Dedifferentiated amniotic fluid mesenchymal stem cell (primary cell): ENCODE measurements around the gene CCDC88A.
A peak's percentile ranks its signal among the peaks of the same experiment; 100 is the strongest.
"Not testable (repeated sequence)": the region's sequence is repeated elsewhere in the genome, so short reads cannot be mapped to it uniquely, and the experiment has no call there.

ENCODE experiments used
- DNase-seq: peaks from one replicate; pipeline ENCODE4 v3.0.0-alpha.2; 2016; ENCODE audit errors: extremely low spot score

CCDC88A gene

DNA sequence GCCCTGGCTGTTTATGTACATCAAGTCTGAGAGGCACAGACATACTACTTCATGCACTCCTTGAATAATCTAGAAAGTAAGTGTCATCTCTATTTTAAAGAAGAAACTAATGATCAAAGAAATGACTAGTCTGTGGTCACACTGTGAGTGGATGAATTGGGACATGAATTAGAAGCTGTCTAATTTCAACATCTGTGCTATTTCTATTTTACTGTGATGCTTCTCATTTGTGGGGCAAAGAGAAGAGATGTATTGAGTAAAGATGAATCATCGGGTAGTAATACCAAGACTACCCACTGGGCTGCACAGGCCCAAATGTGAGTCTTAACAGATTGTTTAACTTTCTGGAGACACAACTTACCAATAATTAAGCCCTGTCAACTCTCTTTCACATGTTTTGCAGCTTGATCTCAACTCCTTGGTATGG lies 108.2 kb downstream of the CCDC88A start:
- no peak for DNase-seq

DNA sequence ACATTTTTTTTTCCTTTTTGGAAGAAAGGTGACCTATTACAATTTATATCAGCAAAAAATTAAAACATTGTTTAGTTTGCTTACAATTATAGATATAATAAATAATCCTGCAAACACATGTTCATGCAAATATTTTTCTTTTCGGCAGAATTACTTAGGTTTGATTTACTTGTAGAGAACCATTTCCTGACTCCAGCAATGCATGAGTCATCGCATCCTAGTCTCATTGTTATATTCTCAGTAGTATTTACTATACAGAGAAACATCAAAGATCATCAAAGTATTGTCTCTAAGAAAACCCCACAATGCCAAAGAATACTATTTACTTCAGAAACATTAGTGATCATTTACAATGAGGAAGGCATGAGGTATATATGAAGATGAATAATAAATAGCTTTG lies 110.2 kb downstream of the CCDC88A start:
- peak; percentile 25 for DNase-seq

DNA sequence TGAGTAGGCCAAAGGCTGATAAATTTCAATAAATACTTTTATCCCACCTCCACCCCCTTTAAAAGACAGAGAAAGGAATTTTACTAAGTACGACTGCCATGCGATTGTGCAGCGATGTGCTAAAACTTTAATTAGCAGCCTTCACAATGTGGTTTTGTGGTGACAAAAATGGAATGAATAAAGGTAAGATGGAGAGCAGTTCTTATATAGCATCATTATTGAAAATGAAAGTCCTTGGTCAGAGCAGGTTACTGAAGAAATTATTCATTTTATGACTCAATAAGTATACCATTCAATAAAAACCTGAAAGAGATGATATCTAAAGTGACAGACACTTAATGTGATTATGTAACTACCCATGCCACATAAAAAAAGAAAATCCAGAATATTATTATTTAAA lies 117.4 kb downstream of the CCDC88A start:
- DNase-seq, result no peak

DNA sequence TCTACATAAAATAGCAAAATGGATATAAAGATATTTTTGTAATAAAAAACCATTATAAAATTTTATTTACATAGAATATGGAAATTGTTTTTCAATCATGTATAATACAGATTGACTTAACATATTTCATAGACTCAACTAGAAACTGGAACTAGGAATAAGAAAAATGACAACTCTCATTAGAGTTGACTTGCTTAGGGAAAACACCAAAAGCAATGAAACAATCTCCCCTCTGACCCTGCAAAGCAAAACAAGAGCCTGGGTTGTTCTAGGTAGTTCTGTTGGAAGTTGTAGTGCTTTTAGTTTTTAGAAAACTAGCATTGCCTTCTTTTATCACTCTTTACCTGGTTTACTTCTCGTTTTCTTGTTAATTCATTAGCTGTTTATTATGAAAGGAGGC lies 118.4 kb downstream of the CCDC88A start:
- DNase-seq, result no peak

DNA sequence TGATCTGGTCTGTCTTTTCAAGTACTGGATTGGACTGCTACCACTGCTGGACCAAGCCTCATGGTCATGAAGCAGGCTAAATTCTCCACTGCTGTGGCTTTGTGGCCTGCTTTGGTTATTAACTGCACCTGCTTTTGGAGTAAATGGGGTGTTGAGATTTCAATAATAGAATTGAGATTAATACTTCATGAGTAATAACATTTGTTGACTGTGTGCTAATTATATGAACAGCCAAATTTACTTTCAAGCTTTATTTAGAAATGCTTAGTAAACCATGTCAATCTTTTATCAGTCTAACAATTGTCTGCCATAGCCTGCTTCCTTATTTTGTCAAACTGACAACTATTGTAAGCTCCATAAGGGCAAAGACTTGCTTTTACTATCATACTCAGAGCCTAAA lies 123.3 kb downstream of the CCDC88A start:
- DNase-seq, result no peak

DNA sequence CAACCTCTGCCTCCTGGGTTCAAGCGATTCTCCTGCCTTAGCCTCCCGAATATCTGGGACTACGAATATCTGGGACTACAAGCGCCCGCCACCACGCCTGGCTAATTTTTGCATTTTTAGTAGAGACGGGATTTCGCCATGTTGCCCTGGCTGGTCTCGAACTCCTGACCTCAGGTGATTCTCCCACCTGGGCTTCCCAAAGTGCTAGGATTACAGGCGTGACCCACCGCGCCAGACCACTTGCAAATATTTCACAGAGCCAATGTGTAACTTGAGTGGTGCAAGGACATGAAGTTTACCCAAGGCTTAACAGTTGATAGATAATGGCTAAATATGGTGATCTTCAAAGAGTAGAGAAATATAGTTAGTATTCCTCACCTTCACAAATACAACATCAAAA lies 136.6 kb downstream of the CCDC88A start:
- no peak for DNase-seq

DNA sequence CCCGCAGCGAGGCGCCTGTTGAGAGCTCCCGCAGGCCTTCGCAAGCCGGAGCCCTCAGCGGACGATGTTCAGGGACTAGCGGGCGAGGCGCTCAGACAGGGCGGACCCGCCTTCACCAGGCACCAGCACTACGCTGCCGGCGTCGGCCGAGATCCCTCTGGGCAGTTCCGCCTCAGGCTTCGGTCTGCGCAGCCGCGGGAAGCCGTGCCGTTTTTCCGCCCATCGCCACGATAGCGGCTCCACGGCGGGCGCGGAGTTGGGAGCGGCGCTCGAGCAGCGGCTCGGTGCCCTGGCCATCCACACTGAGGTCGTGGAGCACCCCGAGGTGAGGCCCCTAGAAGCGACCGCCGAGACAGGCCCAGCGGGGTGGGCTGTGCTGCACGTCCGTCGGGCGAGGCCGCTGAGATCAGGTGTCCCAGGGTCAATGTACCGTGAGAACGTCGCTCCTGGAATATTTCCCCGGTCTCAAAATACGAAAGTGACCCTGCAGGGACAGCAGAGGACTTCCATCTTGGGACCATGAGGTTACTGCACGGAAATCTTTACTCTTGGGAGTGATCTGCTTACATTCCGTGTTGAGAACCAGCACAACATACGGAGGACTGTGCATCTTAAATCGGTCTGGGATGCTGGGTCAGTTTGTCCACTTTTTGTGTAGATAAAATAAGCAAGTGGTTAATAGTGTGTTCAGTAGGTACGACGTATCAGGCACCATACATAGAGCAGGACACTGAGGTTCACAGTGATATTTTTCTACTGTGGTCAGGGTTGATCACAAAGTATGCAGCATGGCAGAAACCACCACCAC lies 137.3 kb downstream of the CCDC88A start:
- DNase-seq, result no peak

DNA sequence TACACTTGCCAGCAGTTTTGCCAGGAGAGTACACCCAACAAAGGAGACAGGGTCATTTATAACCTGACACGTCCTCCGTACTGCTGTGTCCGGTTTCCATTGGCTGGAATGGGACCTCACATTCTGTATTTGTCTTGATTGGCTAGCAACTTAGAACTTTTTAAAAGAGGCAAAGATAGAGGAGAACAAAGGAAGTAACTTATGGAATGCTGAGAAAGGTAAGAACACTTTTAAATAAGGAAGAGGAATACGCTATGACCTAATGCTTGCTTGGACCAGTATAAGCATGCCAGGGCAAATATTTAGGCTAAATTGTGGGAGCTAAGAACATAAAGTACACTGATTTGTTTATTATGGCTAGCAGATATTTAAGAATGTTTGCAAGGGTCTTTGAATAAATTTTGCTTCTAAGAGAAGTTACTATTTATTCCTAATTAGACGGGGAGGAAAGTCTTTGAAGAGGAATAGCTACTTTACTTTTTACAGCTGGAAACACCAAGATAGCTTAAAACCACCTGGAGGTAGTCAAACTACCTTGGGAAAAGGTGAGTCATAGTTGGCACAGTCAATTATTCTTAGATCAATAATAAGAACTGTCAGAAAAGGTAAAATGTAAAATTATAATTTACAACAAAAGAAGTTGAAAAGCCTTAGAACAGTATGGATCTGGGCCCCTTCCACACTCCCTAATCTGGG lies 138.7 kb downstream of the CCDC88A start:
- DNase-seq, result not testable (repeated sequence)

DNA sequence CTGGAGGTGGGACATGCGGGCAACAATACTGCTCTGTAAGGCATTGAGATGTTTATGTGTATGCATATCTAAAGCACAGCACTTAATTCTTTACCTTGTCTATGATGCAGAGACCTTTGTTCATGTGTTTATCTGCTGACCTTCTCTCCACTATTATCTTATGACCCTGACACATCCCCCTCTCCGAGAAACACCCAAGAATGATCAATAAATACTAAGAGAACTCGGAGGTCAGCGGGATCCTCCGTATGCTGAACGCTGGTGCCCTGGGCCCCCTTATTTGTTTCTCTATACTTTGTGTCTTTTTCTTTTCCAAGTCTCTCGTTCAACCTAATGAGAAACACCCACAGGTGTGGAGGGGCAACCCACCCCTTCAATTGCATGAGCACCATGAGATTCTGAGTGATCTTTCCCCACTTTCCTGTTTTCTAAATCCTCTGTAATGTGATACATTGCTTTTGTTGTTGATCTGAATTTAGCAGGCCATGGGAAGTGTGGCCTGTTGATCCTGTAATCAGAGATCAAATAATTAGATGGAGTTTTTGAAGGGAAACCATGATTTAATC lies 139.7 kb downstream of the CCDC88A start:
- not testable (repeated sequence) for DNase-seq

DNA sequence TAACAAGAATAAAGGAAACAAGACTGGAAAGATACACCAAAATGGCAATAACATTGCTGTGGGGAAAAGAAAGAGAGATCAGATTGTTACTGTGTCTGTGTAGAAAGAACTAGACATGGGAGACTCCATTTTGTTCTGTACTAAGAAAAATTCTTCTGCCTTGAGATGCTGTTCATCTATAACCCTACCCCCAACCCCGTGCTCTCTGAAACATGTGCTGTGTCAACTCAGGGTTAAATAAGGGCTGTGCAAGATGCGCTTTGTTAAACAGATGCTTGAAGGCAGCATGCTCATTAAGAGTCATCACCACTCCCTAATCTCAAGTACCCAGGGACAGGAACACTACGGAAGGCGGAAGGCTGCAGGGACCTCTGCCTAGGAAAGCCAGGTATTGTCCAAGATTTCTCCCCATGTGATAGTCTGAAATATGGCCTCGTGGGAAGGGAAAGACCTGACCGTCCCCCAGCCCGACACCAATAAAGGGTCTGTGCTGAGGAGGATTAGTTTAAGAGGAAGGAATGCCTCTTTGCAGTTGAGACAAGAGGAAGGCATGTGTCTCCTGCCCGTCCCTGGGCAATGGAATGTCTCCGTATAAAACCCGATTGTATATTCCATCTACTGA lies 140.3 kb downstream of the CCDC88A start:
- DNase-seq, result not testable (repeated sequence)

DNA sequence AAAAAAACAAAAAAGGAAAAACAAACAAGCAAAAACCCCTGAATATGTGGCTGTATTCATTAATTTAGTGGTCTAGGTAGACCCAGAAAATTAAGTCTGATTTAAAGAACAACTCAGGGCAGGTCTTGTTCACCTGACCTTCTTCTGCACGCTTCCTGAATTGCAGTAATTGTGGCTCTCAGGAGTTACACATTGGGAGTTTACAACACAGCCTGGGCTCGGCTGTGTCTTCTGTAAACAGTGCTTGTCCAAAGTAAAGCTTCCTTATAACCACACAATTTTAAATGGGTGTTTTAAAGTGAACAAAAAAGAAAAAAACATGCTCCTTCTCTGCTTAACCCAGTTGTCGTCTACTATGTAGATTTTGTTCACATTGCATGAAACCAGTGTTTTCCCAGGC lies 142.3 kb downstream of the CCDC88A start:
- no peak for DNase-seq

DNA sequence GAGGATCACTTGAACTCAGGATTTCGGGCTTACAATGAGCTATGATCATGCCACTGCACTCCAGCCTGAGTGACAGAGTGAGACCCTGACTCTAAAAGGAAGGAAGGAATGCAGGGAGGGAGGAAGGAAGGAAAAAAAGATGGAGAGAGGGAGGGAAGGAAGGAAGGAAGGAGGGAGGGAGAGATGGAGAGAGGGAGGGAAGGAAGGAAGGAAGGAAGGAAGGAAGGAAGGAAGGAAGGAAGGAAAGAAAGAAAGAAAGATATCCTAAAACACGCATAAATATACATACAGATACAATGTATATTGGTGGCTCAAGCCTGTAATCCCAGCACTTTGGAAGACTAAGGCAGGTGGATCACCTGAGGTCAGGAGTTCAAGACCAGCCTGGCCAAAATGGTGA lies 145.3 kb downstream of the CCDC88A start:
- not testable (repeated sequence) for DNase-seq

DNA sequence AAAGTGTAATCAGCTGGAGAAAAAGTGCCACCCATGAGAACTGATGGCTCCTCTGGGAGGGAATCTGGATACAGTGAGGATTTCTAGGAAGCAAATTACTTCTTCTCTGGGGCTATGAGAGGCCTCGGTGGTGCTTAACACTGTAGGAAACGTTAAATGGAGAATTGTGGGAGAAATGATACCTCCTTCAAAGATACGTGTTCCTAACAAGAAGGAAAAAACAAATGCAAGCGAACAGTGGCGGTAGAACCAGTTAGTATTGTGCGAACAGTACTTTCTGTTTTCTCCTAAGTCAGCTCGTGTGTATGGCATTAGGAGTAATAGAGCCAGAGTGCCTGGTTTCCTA lies 150.0 kb downstream of the CCDC88A start:
- DNase-seq, result no peak

DNA sequence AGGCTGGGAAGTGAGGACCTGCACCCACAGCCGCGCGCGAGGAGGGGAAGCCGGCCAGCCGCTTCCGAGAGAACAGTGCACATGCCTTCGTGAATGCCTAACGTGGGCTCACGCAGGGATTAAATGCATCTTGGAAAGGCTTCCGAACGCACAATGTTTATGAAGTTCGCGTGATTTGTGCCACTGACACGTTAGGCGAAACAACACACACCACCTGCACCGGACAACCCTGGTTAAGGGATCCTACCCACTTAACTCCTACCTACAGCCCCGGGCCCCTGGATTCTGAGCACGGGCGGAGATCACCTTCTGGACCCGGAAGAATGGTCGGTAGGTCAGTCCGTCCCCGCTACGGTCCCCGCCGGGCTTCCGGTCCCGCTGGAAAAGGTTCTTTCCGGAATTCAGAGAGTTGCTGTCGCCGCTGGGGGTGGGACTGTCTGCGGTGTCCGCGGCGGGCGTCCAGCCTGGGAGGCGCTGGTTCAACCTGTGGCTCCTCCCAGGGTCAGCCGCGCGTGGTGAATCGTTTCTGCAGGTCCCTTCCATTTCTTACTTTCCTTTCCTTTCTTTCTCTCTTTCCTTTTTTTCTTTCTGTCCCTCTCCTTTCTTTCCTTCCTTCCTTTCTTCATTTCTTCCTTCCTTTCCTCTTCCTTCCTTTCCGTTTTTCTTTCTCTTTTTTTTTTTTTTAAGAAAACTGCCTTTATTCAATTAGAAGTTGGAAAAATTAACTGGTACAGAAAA lies 150.6 kb downstream of the CCDC88A start, which contains the start of gene MTIF2:
TSS of gene MTIF2 (minus strand) at position 325 of the 738 bp plus-strand sequence. CDS start 5,373 bp downstream, outside the sequence.
- peak; percentile 88 for DNase-seq

DNA sequence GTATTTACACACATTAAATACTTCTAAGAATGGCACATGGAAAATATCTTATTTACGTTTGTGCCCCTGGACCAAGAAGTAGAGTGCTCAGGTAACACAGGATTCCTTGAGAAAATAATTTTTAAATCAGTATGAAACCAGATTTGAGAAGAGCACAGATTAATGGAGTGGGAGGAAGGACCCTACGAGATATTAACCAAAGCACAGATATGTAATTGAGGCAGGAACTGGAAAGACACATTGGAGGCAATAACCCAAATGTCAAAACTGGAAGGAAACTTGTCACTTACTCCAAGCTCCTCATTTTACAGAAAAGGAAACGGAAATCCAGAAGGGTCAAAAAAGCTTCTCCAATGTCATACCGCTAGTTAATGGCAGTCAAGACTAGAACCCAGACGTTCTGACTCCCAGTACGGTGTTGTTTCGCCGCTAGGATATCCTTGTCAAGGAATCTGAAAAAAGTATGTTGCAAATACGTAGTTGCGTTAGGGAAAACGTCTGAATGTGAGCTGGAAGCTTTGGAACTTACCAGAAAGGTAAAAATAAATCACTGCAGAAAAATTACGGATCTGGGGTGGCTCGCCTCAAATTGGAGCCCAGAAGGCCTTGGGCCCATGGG lies 151.3 kb downstream of the CCDC88A start:
- no peak for DNase-seq

DNA sequence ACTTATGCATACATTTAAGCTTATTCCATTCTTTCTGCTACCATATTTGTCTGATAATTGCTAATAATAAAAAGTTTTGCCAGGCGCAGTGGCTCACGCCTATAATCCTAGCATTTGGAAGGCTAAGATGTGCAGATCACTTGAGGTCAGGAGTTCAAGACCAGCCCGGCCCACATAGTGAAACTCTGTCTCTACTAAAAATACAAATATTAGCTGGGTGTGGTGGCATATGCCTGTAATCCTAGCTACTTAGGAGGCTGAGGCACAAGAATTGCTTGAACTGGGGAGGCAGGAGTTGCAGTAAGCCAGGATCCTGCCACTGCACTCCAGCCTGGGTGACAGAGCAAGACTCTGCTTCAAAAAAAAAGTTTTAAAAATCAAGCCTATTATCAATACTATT lies 160.1 kb downstream of the CCDC88A start:
- DNase-seq, result not testable (repeated sequence)

DNA sequence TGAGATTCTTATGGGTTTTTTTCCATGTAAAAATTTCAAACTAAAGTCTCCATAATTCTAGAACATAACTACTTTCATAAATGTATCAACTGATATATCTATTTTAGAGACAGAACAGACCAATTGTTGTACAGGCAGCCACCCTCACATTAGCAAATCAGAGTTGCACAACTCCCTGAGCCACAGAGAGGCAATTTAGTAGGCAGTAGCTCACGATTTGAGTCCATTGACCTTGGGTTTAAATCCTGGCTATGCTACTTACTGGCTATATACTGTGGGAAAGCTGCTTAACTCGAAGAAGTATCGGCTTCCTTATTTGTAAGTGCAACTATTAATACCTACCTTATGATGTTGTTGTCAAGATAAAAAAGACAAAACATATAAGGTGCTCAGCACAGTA lies 166.8 kb downstream of the CCDC88A start:
- DNase-seq, result no peak

DNA sequence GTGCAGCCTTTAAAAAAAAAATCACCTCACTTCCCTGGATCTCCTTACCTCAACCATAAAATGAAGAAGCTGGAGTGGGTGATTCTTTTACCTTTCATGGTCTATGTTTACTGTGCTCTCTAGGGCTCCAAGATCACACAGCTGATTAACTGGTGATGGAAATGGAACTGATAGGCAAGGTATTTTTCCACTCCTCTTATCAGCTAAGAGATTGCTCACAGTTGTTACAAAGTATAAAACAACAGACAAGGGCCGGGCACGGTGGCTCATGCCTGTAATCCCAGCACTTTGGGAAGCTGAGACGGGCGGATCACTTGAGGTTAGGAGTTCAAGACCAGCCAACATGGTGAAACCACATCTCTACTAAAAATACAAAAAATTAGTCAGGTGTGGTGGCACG lies 172.6 kb downstream of the CCDC88A start:
- DNase-seq, result no peak

DNA sequence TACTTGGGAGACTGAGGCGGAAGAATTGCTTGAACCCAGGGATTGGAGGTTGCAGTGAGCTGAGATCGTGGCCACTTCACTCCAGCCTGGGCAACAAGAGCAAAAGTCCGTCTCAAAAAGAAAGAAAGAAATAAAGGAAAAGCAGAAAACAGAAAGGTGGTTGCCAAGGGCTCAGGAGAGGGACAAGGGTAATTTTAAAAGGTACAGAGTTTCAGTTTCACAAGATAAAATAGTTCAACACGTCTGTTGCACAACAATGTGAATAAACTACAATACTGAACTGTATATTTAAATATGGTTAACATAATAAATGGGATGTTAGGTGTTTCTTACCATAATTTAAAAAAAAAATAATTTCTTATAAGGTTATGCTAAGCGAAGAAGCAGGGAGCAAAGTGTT lies 174.2 kb downstream of the CCDC88A start:
- no peak for DNase-seq

DNA sequence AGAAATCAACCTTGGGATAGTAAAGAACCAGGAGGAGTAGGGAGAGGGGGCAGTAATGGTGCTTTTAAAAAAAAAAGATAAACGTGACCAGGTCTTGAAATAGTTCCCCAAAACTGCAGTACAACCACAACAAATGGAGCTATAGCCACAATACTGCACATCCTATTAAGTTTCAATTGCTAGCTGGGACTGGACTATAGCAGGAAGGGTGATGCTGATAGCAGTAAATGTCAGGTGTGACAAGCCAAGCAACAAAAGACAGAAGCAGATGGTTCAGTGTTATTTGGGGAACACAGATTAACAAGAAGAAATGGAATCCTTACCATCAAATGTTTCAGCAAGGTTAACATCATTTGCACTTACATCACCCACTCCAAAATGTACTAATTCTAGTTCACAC lies 177.0 kb downstream of the CCDC88A start:
- no peak for DNase-seq

DNA sequence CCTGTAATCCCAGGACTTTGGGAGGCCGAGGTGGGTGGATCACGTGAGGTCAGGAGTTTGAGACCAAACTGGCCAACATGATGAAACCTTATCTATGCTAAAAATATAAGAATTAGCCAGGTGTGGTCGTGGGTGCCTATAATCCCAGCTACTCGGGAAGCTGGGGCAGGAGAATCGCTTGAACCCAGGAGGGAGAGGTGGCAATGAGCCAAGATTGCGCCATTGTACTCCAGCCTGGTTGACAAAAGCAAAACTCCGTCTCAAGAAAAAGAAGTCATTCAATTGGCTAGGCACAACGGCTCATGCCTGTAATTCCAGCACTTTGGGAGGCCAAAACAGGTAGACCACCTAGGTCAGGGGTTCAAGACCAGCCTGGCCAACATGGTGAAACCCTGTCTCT lies 178.1 kb downstream of the CCDC88A start:
- not testable (repeated sequence) for DNase-seq
